H1 (cell line): ENCODE data around the gene KIAA0586. TPM values are rescaled to one million over a fixed set of nuclear protein-coding genes. Genes with fewer than 3 reads are reported as not detected.

Experiments
- CTCF ChIA-PET: fragments of 300-600 bp; sonication (Branson Sonifier 250); formaldehyde crosslinking; loops from one replicate; lab custom pipeline; 2021; ENCODE audit not compliant: partially characterized antibody; lab: Charles Lee
- POLR2A ChIA-PET: fragments of 300-600 bp; sonication (Branson Sonifier 250); formaldehyde crosslinking; loops from one replicate; lab custom pipeline; 2021; ENCODE audit warnings: inconsistent platforms; ENCODE audit not compliant: partially characterized antibody; lab: Charles Lee
- DNase-seq, 2 experiments: peaks; one replicate each; pipeline versions ENCODE4 v3.0.0 to v3.0.0-alpha.2; 2010 to 2022; ENCODE audit warnings: low spot score in 2 of 2, low read depth in 1 of 2, mixed read lengths in 1 of 2
- FAIRE-seq: peaks from 2 replicates; lab custom pipeline; 2011; peaks lifted over from hg19 to GRCh38; lab: Jason Lieb, UNC
- H2AFZ ChIP-seq: 2 replicates; pipeline ENCODE4 v1.8.1; 2012; ENCODE audit warnings: low read length, inconsistent platforms
- H2AK5ac ChIP-seq: 2 replicates; pipeline ENCODE4 v1.6.1; 2013; ENCODE audit warnings: low read depth, low read length
- H2BK120ac ChIP-seq: replicated peaks from 2 replicates; pipeline ENCODE3; 2013; ENCODE audit warnings: low read depth, low read length, inconsistent platforms
- H2BK12ac ChIP-seq: 2 replicates; pipeline ENCODE4 v1.6.1; 2013; ENCODE audit warnings: low read depth, low read length
- H2BK15ac ChIP-seq: 2 replicates; pipeline ENCODE4 v1.6.1; 2013; ENCODE audit warnings: low read length
- H2BK20ac ChIP-seq: 2 replicates; pipeline ENCODE4 v1.6.1; 2013; ENCODE audit warnings: low read length
- H2BK5ac ChIP-seq: 2 replicates; pipeline ENCODE4 v1.6.1; 2013; ENCODE audit warnings: low read depth, low read length
- H3K14ac ChIP-seq: 2 replicates; pipeline ENCODE4 v1.6.1; 2013; ENCODE audit warnings: inconsistent platforms; ENCODE audit not compliant: insufficient read length
- H3K18ac ChIP-seq: 2 replicates; pipeline ENCODE4 v1.6.1; 2013; ENCODE audit warnings: low read length; ENCODE audit errors: extremely low read depth
- H3K23ac ChIP-seq: 2 replicates; pipeline ENCODE4 v1.6.1; 2013; ENCODE audit warnings: inconsistent platforms; ENCODE audit not compliant: insufficient read length
- H3K23me2 ChIP-seq: 2 replicates; pipeline ENCODE4 v1.6.1; 2013; ENCODE audit warnings: low read depth, low read length
- H3K27ac ChIP-seq: 2 replicates; pipeline ENCODE4 v1.6.1; 2011; ENCODE audit warnings: low read depth, low read length, inconsistent platforms
- H3K27me3 ChIP-seq, 4 experiments: replicated peaks in 1 of 4; 1 replicate in 1 of 4; 2 replicates in 3 of 4; pipeline versions ENCODE4 v1.6.1 to v1.8.1; 2011 to 2013; ENCODE audit warnings: low read length in 3 of 4, mild to moderate bottlenecking in 3 of 4, inconsistent platforms in 2 of 4, mixed read lengths in 2 of 4, moderate library complexity in 1 of 4; ENCODE audit not compliant: control insufficient read depth in 3 of 4, insufficient read depth in 3 of 4; ENCODE audit errors: extremely low read depth in 1 of 4
- H3K36me3 ChIP-seq, 4 experiments: 2 replicates each; pipeline versions ENCODE4 v1.6.1 to v1.8.1; 2011 to 2013; ENCODE audit warnings: mild to moderate bottlenecking in 4 of 4, low read length in 3 of 4, moderate library complexity in 2 of 4, control low read depth in 1 of 4, inconsistent platforms in 1 of 4; ENCODE audit not compliant: insufficient read depth in 4 of 4, control insufficient read depth in 2 of 4
- H3K4ac ChIP-seq: replicated peaks from 2 replicates; pipeline ENCODE3; 2013; ENCODE audit warnings: low read length, low read depth, mixed read lengths, inconsistent platforms; ENCODE audit not compliant: insufficient read length
- H3K4me1 ChIP-seq, 4 experiments: replicated peaks in 1 of 4; 1 replicate in 1 of 4; 2 replicates in 3 of 4; pipeline versions ENCODE4 v1.6.1 to v1.8.1; 2011 to 2013; ENCODE audit warnings: low read length in 3 of 4, inconsistent platforms in 2 of 4, mixed read lengths in 1 of 4; ENCODE audit not compliant: insufficient read depth in 4 of 4, control insufficient read depth in 3 of 4
- H3K4me2 ChIP-seq, 2 experiments: 2 replicates each; pipeline versions ENCODE4 v1.6.1 to v1.8.1; 2011 to 2013; ENCODE audit warnings: low read depth in 2 of 2, low read length in 2 of 2, control low read depth in 1 of 2, inconsistent platforms in 1 of 2, mild to moderate bottlenecking in 1 of 2; ENCODE audit not compliant: insufficient read depth in 1 of 2
- H3K4me3 ChIP-seq, 4 experiments: fragments of 200-600, 300-600 bp in 1 of 4; sonication (generic), shearing (Covaris generic), sonication (Bioruptor Twin) in 1 of 4; 2 replicates each; pipeline versions ENCODE4 v1.5.1 to v1.8.1; 2011 to 2016; ENCODE audit warnings: low read length in 4 of 4, low read depth in 3 of 4, control low read depth in 2 of 4, inconsistent platforms in 2 of 4, mild to moderate bottlenecking in 2 of 4, mixed read lengths in 1 of 4, moderate library complexity in 1 of 4; ENCODE audit not compliant: insufficient read depth in 2 of 4; ENCODE audit errors: extremely low read depth in 1 of 4
- H3K56ac ChIP-seq: replicated peaks from 2 replicates; pipeline ENCODE3; 2013; ENCODE audit warnings: low read depth, mild to moderate bottlenecking, mixed read lengths, low read length, inconsistent platforms; ENCODE audit not compliant: insufficient read length
- H3K79me1 ChIP-seq: 2 replicates; pipeline ENCODE4 v1.6.1; 2013; ENCODE audit warnings: low read depth, low read length, control low read depth
- H3K79me2 ChIP-seq, 2 experiments: 2 replicates each; pipeline versions ENCODE4 v1.6.1 to v1.8.1; 2012 to 2013; ENCODE audit warnings: low read length in 2 of 2, mild to moderate bottlenecking in 2 of 2, inconsistent platforms in 1 of 2; ENCODE audit not compliant: insufficient read depth in 2 of 2, control insufficient read depth in 1 of 2
- H3K9ac ChIP-seq, 4 experiments: replicated peaks in 1 of 4; 1 replicate in 1 of 4; 2 replicates in 3 of 4; pipeline versions ENCODE4 v1.6.1 to v1.8.1; 2011 to 2013; ENCODE audit warnings: low read depth in 3 of 4, low read length in 3 of 4, control low read depth in 2 of 4, mild to moderate bottlenecking in 2 of 4, moderate library complexity in 2 of 4, inconsistent platforms in 1 of 4; ENCODE audit errors: extremely low read depth in 1 of 4
- H3K9me3 ChIP-seq, 2 experiments: 2 replicates each; pipeline versions ENCODE4 v1.6.1 to v1.8.1; 2012 to 2013; ENCODE audit warnings: mild to moderate bottlenecking in 2 of 2, moderate library complexity in 2 of 2, control low read depth in 1 of 2, inconsistent platforms in 1 of 2, low read depth in 1 of 2, low read length in 1 of 2, mixed read lengths in 1 of 2; ENCODE audit not compliant: insufficient read depth in 2 of 2
- H4K20me1 ChIP-seq, 2 experiments: replicated peaks in 1 of 2; 2 replicates each; pipeline versions ENCODE3 to v1.8.1; 2011 to 2013; ENCODE audit warnings: inconsistent platforms in 2 of 2, low read length in 2 of 2, mild to moderate bottlenecking in 1 of 2; ENCODE audit not compliant: insufficient read depth in 2 of 2, control insufficient read depth in 1 of 2
- H4K5ac ChIP-seq: 2 replicates; pipeline ENCODE4 v1.6.1; 2013; ENCODE audit warnings: low read length, low read depth, mixed read lengths, inconsistent platforms; ENCODE audit not compliant: insufficient read length
- H4K8ac ChIP-seq: 2 replicates; pipeline ENCODE4 v1.8.0; 2013; ENCODE audit warnings: mild to moderate bottlenecking, moderate library complexity, low read length, inconsistent platforms; ENCODE audit not compliant: insufficient read depth; ENCODE audit errors: extremely low read depth
- H4K91ac ChIP-seq: replicated peaks from 2 replicates; pipeline ENCODE3; 2013; ENCODE audit warnings: low read length, mixed read lengths, inconsistent platforms; ENCODE audit not compliant: insufficient read length
- BCL11A ChIP-seq, 2 experiments: IDR thresholded peaks; one replicate each; pipeline ENCODE4 v1.6.1; 2011; ENCODE audit warnings: low read depth in 2 of 2, low read length in 2 of 2, mild to moderate bottlenecking in 2 of 2
- EP300 ChIP-seq, 2 experiments: IDR thresholded peaks; 1 replicate in 1 of 2; 2 replicates in 1 of 2; pipeline ENCODE4 v1.6.1; 2011 to 2012; ENCODE audit warnings: low read depth in 2 of 2, low read length in 2 of 2, mild to moderate bottlenecking in 2 of 2, borderline replicate concordance in 1 of 2, inconsistent platforms in 1 of 2, moderate library complexity in 1 of 2
- FOSL1 ChIP-seq: IDR thresholded peaks from 2 replicates; pipeline ENCODE4 v1.6.1; 2011; ENCODE audit warnings: mild to moderate bottlenecking, low read depth, low read length, moderate library complexity; ENCODE audit not compliant: insufficient read depth
- KDM4A ChIP-seq: IDR thresholded peaks from one replicate; pipeline ENCODE4 v1.7.1; 2012; ENCODE audit warnings: low read depth, mild to moderate bottlenecking, moderate library complexity, low read length, inconsistent platforms; ENCODE audit not compliant: severe bottlenecking
- POLR2AphosphoS5 ChIP-seq: IDR thresholded peaks from 2 replicates; pipeline ENCODE4 v1.6.1; 2011; ENCODE audit warnings: low read depth, low read length
- SIN3A ChIP-seq, 2 experiments: IDR thresholded peaks in 1 of 2; conservative IDR thresholded peaks in 1 of 2; 2 replicates each; pipeline ENCODE4 v1.6.1; 2011 to 2012; ENCODE audit warnings: low read length in 2 of 2, improper control_type of control experiment in 1 of 2, low read depth in 1 of 2, mild to moderate bottlenecking in 1 of 2
- SIRT6 ChIP-seq: IDR thresholded peaks from one replicate; pipeline ENCODE4 v1.7.1; 2012; ENCODE audit warnings: low read length, inconsistent platforms
- SRF ChIP-seq: IDR thresholded peaks from 2 replicates; pipeline ENCODE4 v1.6.1; 2011; ENCODE audit warnings: mild to moderate bottlenecking, low read depth, low read length, moderate library complexity
- TAF7 ChIP-seq: optimal IDR thresholded peaks from 2 replicates; pipeline ENCODE3; 2011; ENCODE audit warnings: low read depth, mild to moderate bottlenecking, inconsistent platforms, low read length, moderate library complexity, borderline replicate concordance
- YY1 ChIP-seq: IDR thresholded peaks from 2 replicates; pipeline ENCODE4 v1.6.1; 2011; ENCODE audit warnings: low read depth, mild to moderate bottlenecking, low read length
- WGBS, 2 experiments: shearing (Covaris generic) in 1 of 2; methylation state at CpG; one replicate each; pipeline versions ENCODE4 v1.1.6 to v1.1.7; 2013 to 2015; ENCODE audit warnings: low lambda C conversion rate in 2 of 2, mixed read lengths in 2 of 2, inconsistent platforms in 1 of 2, low coverage in 1 of 2, missing lambda C conversion rate in 1 of 2; ENCODE audit not compliant: insufficient replicate concordance in 2 of 2, insufficient coverage in 1 of 2, insufficient read length in 1 of 2; ENCODE audit errors: extremely low coverage in 1 of 2, missing lambda C conversion rate in 1 of 2; 5-methylcytosine and 5-hydroxymethylcytosine counted together
- polyA plus RNA-seq, 7 experiments: library from polyadenylated mRNA; depleted of rRNA in 3 of 7; stranded (reverse) in 5 of 7; unstranded in 2 of 7; fragments of >200 nt in 5 of 7; fragments of 200-250 nt in 2 of 7; gene quantifications; 1 replicate in 5 of 7; 2 replicates in 1 of 7; 4 replicates in 1 of 7; pipeline versions ENCODE4 v1.2.1 to v1.2.3, GENCODE V29; 2011 to 2013; ENCODE audit warnings: missing spikeins in 2 of 7, mixed read lengths in 2 of 7
- total RNA-seq: library from RNA; stranded (reverse); fragmentation: NEBNext Ultra II Directional; extraction: Animal tissue kit (Norgen Biotek cat#: 25700); gene quantifications from 2 replicates; pipeline ENCODE4 v1.2.1, GENCODE V29; 2021

Gene KIAA0586
- total and polyA plus RNA-seq, 2 of the 8 experiments (the other 6 are each of a cell fraction or from before 2014, with no cell fraction given) = 7.2 to 24.8 TPM

- 88% methylated on average over 3 of the region's 3 CpGs; no CpG with 5 or more reads in 1 of the 2 experiments for WGBS, 2 experiments
- Histone ChIP-seq H3K18ac (no peak overlapping the region), H4K8ac (no peak overlapping the region), H2BK15ac (no peak overlapping the region), H3K23ac (no peak overlapping the region), H2AK5ac (no peak overlapping the region), H3K4me2 (no peak overlapping the region), H2BK120ac (no peak overlapping the region), H4K91ac (no peak overlapping the region), H3K9ac (no peak overlapping the region), H2BK5ac (no peak overlapping the region), H3K27me3 (no peaks in the 10 kb centered on the region), H4K20me1 (no peaks in the 10 kb centered on the region), H3K9me3 (no peaks in the 10 kb centered on the region), H3K4me3 (no peak overlapping the region), H3K4me1 (no peaks in the 10 kb centered on the region), H4K5ac (no peak overlapping the region), H3K14ac (no peak overlapping the region), H3K23me2 (no peaks in the 10 kb centered on the region), H3K79me2 (no peaks in the 10 kb centered on the region), H2BK20ac (no peak overlapping the region), H3K56ac (no peak overlapping the region), H3K4ac (no peak overlapping the region), H2BK12ac (no peak overlapping the region), H2AFZ (no peak overlapping the region), H3K27ac (no peak overlapping the region), H3K36me3 (no peaks in the 10 kb centered on the region), H3K79me1 (no peaks in the 10 kb centered on the region; the same call in 1 of the 2 replicates)
- CTCF ChIA-PET = interaction anchor here (1.0 to 3.6 kb wide), 6 partner anchors 12 to 70 kb away, joined by 3 to 14 read pairs (median 3); no protein-coding TSS in a partner anchor
- TF ChIP-seq SRF = no peak
- TF ChIP-seq SIN3A (conservative IDR thresholded peaks at IDR 0.05 in 1 of 2, IDR thresholded peaks at IDR 0.05 in 1 of 2; ENCODE audit: low read depth in 1 of 2, low read length in 2 of 2) = no peak
- TF ChIP-seq TAF7 = no peak
- TF ChIP-seq EP300 (IDR thresholded peaks at IDR 0.05; ENCODE audit: borderline replicate concordance in 1 of 2, low read depth in 2 of 2, low read length in 2 of 2) = no peak
- no peak for TF ChIP-seq FOSL1
- TF ChIP-seq POLR2AphosphoS5 = no peak
- no peak for TF ChIP-seq BCL11A (IDR thresholded peaks at IDR 0.05; ENCODE audit: low read depth in 2 of 2, low read length in 2 of 2)
- TF ChIP-seq YY1 = no peak
- no peak for TF ChIP-seq KDM4A
- no peak for TF ChIP-seq SIRT6
- DNase-seq = no peak
- FAIRE-seq = no peak
- POLR2A ChIA-PET = interaction anchor here (1.3 kb wide), 1 partner anchor 69 kb away, joined by 3 read pairs; the partner anchor contains the start of gene DACT1
Measured at GRCh38 chr14:58568322-58568721, 140.8 kb downstream of the KIAA0586 start.
